ENCODE measurements around the gene KDM3A.

The KDM3A gene, protein sequence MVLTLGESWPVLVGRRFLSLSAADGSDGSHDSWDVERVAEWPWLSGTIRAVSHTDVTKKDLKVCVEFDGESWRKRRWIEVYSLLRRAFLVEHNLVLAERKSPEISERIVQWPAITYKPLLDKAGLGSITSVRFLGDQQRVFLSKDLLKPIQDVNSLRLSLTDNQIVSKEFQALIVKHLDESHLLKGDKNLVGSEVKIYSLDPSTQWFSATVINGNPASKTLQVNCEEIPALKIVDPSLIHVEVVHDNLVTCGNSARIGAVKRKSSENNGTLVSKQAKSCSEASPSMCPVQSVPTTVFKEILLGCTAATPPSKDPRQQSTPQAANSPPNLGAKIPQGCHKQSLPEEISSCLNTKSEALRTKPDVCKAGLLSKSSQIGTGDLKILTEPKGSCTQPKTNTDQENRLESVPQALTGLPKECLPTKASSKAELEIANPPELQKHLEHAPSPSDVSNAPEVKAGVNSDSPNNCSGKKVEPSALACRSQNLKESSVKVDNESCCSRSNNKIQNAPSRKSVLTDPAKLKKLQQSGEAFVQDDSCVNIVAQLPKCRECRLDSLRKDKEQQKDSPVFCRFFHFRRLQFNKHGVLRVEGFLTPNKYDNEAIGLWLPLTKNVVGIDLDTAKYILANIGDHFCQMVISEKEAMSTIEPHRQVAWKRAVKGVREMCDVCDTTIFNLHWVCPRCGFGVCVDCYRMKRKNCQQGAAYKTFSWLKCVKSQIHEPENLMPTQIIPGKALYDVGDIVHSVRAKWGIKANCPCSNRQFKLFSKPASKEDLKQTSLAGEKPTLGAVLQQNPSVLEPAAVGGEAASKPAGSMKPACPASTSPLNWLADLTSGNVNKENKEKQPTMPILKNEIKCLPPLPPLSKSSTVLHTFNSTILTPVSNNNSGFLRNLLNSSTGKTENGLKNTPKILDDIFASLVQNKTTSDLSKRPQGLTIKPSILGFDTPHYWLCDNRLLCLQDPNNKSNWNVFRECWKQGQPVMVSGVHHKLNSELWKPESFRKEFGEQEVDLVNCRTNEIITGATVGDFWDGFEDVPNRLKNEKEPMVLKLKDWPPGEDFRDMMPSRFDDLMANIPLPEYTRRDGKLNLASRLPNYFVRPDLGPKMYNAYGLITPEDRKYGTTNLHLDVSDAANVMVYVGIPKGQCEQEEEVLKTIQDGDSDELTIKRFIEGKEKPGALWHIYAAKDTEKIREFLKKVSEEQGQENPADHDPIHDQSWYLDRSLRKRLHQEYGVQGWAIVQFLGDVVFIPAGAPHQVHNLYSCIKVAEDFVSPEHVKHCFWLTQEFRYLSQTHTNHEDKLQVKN (N-terminal part only)

DNA sequence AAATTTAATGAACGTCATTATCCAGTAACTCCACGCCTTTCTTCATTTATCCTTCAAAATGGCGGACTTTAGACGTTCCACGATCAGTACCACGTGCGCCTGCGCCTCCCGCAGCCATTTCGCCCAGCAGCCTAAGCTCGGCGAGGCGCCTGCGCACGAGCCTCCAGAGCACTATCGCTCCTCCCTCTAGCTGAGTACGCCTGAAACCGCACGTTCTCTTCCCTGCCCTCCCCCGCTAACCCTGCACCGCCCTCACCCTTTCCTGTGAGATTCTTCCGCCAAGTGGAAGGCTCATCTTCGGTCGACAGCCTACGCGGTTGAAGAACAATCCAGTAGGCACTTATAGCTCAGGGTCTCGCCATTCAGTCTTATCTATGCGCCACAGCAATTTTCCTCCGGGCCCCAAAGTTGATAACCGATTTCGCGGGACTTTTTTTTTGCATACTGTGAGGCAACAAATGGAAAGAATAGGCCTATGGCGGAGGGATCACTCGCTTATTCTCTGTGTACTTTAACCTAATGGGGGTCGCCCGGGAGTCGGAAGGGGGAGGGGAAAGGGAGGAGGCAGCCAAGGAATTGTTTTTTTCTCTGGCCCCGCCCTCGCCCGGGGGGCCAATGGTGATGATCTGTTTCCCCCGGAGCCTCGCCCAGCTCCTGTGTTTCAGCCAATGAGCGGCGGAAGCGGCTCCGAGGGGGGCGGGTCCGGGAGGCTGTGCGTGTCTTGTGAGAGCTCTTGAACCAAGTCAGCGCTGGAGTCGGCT lies at the start of gene KDM3A:
Gene KDM3A (plus strand): TSS at position 741 of the 761 bp plus-strand sequence. CDS start 677 bp downstream, outside the sequence.
- peak; percentile 100 for DNase-seq (ENCODE audit: low spot score)

DNA sequence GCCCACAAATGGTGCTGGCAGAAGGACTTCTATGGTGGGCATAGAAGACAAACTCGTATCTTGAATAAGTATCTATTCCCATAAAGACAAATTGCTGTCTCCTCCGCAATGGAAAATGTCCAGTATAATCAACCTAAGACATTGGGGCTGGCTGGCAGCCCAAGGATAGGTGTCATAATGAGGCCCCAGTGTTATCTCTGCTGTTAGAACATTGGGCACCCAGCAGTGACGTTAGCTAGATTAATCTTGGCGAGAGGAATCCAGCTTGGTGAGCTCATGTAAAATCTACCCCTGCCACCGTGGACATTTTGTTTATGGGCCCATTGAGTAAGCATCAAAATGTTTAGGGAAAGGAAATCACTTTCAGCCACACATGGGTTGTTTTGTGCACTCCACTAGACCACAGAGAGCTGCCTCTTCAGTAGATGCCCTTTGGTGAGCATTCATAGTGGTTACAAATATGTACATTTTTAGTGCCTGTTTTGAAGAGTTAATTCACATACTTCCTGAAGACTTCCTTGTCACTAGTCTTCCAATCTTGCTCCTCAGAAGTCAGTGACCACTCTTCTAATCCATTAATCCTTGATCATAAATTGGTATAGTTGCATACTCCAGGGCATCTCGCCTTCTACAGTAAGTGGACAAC lies 48.2 kb upstream of the KDM3A start:
- DNase-seq (ENCODE audit: low spot score), result no peak

DNA sequence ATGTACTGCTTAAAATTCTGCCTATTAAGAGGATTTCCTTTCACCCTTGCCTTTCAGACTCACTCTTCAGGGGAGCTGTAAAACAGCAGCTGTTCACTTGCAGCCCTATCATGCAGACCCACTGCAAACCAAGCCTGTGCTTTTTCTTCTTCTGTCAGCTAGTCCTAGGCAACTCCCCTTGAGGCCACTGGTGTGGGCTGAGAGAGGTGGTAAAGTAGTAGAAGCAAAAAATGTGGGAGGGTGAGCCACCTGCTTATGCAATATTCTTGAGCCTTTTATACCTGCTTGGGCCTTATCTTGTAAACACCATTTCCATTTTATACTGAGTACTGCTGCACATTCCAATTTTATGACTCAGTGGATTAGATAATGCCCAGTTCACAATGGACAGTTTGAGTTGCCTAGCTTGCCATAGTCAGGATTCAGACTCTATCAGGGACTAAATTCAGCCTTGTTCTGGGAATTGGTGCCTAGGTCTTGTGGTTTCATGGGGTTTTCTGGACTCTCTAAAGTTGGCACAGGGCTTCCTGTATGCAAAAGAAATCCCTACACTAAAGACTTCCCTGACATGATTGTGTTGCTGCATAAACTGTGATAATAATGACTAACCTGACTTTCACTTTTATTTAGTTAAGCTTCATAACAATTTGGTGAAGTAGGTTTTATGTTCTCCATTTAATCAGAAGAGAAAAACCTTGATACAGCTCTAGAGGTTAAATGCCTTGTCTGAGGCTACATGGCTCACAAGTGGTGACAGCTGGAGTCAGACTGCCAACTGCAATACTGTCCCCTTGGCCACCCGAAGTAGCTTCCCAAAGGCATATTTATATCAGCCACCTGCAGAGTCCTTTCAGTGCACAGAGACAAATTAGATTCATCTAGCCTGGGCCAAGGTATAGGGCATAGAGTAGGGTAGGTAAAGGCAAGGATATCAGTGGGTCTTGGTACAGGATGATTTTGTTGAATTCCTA lies 47.4 kb upstream of the KDM3A start:
- no peak for DNase-seq (ENCODE audit: low spot score)

DNA sequence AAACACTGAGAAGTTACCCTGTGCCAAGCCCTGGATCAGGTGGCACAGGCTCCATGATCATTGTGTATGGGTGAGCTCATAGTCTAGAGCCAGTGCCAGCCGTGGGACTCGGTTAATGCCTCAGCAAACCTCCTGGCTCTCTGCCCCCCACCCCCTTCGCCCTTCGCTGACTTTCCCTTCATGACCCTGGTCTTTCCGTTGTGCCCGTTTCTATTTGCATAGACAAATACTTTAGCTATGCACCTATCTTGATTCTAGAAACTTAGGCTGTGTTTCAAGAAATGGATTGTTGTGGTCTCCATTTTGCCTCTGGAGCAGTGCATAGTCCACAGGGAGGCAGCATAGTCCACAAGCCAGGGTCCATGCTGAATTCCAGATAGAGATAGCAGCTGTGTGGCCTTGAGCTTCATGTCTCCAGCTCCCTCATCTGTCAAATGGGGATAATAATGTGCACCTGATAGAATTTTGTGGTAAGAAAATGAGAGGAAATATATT lies 44.8 kb upstream of the KDM3A start:
- DNase-seq (ENCODE audit: low spot score), result no peak

DNA sequence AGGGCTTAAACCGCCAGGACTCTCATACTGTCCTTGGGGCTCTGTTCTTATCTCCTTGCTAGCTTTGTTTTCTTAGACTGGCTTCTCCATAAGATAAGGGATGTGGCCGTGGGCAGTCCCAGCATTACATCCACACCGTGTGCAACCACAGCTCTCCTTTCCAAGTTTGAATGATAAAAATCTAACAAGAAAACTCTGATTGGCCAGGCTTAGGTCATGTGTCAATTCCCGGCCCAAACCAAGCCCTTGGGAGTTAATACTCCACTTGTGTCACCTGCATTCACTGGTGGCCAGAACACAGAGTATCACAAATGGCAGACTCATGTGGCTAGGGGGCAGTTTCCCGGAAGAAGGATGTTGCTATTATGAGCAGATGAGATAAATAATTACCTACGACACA lies 43.2 kb upstream of the KDM3A start:
- DNase-seq (ENCODE audit: low spot score), result no peak

DNA sequence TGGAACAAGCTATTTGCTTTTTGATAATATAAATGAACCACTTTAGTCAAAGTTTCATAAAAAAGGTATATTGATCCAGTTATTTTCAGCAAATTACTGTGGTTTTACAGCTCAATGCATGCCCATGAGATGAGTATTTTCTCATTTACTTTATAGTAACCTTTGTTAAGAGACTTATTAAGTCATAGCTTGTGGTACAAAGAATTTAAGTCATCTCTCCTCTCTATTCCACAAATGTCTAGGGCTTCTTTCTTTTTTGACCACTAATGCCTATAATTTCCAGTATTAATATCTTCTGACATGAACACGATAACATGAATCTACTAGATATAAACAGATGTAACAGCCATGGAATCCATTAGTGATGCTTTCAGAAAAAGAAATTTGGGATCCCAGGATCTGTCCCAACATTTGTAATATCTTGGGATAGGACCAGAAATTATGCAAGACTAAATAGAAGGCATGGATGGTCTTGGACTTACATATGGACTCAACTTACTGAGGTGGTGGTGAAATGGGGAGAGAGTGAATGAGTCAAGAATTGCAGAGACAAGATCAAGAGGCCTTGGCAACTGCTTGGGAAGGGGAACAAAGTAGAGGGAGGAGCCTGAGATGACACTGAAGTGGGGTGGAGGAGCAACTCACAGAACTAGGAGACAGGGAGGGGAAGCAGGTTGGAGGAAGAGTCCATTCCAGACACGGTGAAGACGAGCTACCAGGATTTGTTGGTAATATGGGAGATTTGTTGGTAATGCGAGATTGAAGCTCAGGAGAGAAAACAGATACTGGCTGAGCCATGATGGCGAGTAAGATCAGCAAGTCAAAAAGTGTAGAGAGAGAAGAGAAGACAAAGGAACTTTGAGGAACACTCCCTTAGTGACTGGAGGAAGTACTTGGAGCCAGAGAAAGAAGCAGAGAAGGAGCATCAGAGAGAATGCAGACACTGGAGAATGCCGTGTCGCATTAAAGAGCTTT lies 42.4 kb upstream of the KDM3A start:
- no peak for DNase-seq (ENCODE audit: low spot score)

DNA sequence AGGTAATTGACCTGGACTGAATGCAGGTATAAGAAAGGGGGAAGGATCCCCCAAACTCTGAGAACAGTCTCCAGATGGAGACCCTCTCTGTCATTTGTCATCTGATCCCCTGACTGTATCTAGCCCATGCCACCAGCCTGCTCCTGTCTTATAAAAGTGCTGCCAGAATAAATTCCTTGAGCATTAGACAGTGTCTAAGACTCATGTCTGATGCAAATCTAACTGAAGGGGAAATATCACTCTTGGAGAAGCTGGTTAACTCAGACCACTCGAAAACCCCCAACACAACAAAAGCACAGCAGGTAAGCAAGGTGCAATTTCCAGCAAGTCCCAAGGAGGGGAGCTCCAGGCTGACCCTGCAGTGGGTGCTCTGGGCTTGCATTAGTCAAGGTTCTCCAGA lies 40.9 kb upstream of the KDM3A start:
- no peak for DNase-seq (ENCODE audit: low spot score)

DNA sequence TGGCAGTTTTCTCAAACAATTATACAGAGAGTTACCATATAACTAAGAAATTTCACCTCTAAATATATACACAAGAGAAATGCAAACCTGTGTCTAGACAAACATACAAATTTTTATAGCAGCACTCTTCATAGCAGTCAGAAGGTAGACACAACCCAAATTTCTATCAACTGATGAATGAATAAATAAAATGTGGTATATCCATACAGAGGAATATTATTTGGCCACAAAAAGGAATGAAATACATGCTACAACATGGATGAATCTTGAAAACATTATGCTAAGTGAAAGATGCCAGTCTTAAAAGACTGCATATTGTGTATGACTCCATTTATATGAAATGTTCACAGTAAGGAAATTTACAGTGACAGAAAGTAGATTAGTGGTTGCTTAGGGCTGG lies 30.6 kb upstream of the KDM3A start:
- DNase-seq (ENCODE audit: low spot score), result no peak

DNA sequence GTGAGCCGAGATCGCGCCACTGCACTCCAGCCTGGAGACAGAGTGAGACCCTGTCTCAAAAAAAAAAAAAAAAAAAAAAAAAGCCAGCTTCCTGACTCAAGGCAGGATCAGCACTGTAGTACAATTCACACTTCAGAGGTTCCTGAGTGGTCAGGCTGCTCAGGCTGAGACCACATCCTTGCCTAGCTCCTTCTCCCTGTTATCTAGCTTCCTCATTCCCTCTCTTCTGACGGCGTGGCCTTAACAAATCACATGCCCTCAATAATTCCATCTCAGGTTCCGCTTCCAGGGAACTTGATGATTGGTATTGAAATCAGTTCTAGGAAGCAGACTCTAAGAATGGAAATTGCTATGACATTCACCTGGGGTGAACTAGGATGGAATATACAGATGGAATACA lies 29.8 kb upstream of the KDM3A start:
- DNase-seq (ENCODE audit: low spot score), result no peak

DNA sequence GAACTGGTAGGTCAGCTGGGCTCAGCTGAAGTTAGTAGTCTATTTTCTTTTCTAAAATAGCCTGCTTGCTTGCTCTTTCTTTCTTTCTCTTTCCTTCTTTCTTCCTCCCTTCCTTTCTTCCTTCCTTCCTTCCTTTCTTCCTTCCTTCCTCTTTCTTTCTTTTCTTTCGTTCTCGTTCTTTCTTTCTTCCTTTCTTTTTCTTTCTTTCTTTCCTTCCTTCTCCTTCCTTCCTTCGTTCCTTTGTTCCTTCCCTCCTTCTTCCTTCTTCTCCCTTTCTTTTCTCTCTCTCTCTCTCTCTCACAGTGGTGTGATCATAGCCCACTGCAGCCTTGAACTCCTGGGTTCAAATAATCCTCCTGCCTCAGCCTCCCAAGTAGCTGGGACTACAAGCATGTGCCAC lies 29.2 kb upstream of the KDM3A start:
- DNase-seq (ENCODE audit: low spot score), result no peak

DNA sequence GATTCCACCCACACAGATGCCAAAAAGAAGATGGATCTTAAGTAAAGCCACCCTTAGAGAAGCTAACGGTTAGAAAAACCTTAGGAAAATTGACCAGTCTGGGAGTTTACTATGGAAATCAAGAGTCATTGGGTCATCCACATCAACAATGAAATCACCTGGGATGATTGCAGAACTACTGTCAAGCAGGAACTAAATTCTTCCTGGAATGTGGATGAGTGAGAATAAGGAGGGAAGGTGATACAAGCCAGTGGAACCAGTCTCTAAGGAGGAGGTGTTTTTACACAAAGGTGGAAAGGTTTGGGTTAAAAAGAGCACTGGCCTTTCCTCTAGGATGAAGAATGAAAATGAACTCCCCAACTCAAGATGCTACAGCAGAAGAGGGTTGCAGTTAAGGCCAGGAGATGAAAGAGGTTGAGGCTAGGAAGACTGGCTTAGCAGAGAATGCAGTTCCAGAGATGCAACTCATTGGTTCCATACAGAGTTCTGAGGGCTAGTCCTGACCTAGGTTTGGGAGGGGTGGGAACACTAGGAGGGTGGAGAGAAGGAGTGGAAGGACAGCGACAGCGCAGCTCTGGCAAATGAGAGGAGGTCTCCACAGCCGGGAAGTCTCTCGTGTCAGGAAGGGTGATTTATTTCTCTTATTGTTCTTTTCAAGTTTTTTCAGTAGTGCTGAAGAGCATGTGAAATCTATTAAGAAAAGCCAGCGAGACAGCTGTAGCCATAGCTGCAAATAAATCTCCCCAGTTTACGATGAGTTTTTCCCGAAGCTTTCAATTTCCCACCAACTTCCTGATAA lies 27.7 kb upstream of the KDM3A start:
- no peak for DNase-seq (ENCODE audit: low spot score)

DNA sequence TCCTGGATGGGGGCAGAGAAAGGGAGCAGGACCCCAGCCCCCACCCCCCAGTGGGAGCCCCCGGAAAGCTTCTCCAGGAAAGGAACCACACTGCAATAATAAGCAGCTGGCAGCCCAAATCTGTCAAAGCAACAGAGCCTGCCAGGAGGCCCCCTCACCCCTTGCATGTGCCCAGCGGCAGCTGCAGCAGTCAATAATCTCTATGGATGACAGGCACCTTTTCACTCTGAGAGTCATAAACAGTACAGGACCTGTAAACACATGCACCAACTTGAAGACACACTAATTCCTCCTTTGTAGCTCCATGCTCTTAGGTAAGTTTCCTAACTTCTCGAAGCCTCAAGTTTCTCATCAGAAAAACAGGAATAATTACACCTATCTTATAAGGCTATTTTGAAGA lies 26.2 kb upstream of the KDM3A start:
- DNase-seq (ENCODE audit: low spot score), result no peak

DNA sequence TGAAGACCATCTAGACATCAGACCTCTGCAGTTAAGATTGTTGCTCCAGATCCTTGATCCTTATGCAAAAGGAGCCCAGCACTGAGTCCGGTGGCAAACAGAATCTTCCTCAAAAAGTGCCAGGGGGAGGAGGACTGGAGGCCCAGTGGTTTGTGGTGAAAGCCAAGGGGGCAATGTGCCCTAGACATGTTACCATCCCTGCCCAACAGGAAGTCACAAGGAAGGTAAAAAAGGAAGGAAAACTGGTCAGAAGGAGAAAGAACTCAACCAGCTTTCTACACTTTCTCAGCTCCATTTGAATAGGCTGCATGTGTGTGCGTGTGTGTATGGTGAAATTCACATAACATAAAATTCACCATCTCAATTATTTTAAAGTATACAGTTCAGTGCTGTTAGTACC lies 25.0 kb upstream of the KDM3A start:
- DNase-seq (ENCODE audit: low spot score), result no peak

DNA sequence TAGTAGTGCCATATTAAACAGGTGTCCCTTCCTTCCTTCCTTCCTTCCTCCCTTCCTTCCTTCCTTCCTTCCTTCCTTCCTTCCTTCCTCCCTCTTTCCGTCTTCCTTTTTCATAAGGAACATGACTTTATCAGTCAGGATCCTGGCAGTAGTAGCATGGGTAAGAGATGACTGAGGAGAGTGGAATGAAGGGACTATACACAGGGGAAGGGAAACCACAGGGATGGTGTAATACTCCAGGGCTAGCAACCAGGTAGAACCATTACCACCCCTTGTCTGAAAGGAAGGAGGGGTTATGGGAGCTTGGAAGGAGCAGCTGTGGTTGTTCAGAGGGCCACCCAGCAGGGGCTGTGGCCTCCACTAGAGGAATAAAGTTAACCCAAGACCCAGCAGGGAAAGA lies 23.2 kb upstream of the KDM3A start:
- no peak for DNase-seq (ENCODE audit: low spot score)

DNA sequence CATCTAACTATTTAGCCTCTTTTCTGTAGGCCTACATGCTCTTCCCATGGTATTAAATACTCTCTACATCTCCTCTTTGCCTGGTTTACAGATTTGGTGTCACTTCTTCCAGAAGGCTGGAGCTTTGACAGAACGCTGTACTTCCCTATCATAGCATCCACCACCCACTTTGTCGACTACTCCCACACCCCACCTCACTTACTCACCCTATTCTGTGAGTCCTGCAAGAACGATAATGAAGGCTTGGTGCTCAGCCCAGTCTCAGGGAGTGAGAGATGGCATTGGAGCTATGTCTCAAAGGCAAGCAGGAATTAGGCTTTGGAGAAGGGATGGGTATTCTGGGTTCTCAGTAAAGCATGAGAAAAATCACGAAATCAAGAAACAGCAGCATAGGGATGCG lies 20.3 kb upstream of the KDM3A start:
- no peak for DNase-seq (ENCODE audit: low spot score)

DNA sequence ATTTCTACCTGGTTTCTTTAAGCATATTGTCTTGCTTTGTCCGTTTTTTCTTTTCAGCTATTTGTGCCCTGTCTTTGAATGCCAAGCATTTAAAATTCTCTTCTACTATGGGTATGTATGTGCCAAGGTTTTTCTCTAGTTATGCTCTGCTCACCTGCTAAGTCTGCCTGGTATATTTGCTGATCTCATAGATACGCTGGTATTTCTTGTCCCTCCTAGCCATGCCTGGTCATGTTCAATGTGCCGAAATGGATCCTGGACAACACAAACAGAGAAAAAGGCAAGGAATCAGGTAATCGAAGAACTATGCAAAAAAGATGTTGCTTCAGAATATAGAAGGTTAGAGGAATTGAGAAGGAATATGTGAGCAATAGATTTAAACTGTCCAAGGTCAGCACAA lies 14.9 kb upstream of the KDM3A start:
- no peak for DNase-seq (ENCODE audit: low spot score)

DNA sequence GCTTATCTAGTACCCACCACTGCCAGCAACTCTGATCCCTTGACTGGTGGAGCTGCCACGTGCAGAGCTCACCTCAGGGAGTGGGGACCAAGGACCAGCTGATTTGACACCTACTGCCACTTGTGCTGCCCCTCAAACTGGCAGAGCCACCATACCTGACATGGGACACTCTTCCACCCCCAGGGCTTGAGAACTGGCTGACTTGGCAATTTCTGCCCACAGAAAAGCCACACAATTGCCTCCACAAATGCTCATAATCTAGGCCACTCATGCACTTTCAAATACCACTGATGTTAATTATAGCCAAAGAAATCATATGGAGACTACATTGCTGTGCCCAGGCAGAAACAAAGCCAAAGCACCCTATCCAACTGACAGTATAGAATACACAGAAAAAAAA lies 11.8 kb upstream of the KDM3A start:
- no peak for DNase-seq (ENCODE audit: low spot score)

DNA sequence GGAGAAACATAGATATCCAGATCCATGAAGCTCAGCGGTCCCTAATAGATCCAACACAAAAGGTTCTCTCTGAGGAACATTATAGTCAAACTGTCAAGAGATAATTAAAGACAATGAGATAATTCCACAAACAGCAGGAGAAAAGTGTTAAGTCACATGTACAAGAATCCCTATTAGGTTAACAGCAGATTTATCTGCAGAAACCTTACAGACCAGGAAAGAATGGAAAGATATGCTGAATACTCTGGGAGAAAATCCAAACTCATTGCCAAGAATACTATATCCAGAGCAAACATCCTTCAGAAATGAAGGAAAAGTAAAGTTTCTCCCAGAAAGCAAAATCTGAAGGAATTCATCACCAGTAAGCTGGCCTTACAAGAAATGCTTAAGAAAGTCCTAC lies 10.8 kb upstream of the KDM3A start:
- no peak for DNase-seq (ENCODE audit: low spot score)

Data from ecto neural progenitor cell (in vitro differentiated cells).